Type B pancreatic cell (in vitro differentiated cells): ENCODE data around the gene NTM. TPM values are rescaled to one million over a fixed set of nuclear protein-coding genes. Genes with fewer than 3 reads are reported as not detected.

ENCODE experiments used
- DNase-seq: peaks from one replicate; pipeline ENCODE4 v3.0.0; 2021; ENCODE audit warnings: mixed read lengths; ENCODE audit not compliant: unreplicated experiment; ENCODE audit errors: extremely low spot score
- H3K27ac Mint-ChIP-seq: 2 replicates; pipeline ENCODE4 v1.8.0; 2021; ENCODE audit warnings: mild to moderate bottlenecking, mixed read lengths
- H3K27me3 Mint-ChIP-seq: 2 replicates; pipeline ENCODE4 v1.8.0; 2021; ENCODE audit warnings: mixed read lengths
- H3K36me3 Mint-ChIP-seq: 2 replicates; pipeline ENCODE4 v1.8.0; 2021; ENCODE audit warnings: mixed read lengths
- H3K4me1 Mint-ChIP-seq: one replicate; pipeline ENCODE4 v1.8.0; 2021; ENCODE audit warnings: mixed read lengths; ENCODE audit not compliant: unreplicated experiment
- H3K4me3 Mint-ChIP-seq: 2 replicates; pipeline ENCODE4 v1.8.0; 2021; ENCODE audit warnings: mild to moderate bottlenecking, mixed read lengths
- H3K9me3 Mint-ChIP-seq: 2 replicates; pipeline ENCODE4 v1.8.0; 2021; ENCODE audit warnings: mixed read lengths
- CTCF ChIP-seq: fragments of 200-600 bp; sonication (generic); conservative IDR thresholded peaks from 2 replicates; pipeline ENCODE4 v1.5.0; 2021; ENCODE audit warnings: antibody characterized with exemption, mild to moderate bottlenecking
- total RNA-seq: library from RNA; stranded (reverse); gene quantifications from 2 replicates; pipeline ENCODE4 v1.2.1, GENCODE V29; 2021; ENCODE audit warnings: low replicate concordance

Gene NTM
- total RNA-seq, 1 donor from 2014 or later = 19.2 TPM

- Mint-ChIP-seq H3K36me3 (no peaks in the 10 kb centered on the region), H3K27ac (no peak overlapping the region), H3K4me3 (no peak overlapping the region), H3K9me3 (no peaks in the 10 kb centered on the region), H3K4me1 (peaks cover 5% of the 10 kb centered on the region), H3K27me3 (peaks cover 44% of the 10 kb centered on the region)
- no peak for DNase-seq
- no peak for TF ChIP-seq CTCF
Measured at GRCh38 chr11:131723088-131723487, 352.7 kb downstream of the NTM start.

- peaks cover 34% of the 10 kb centered on the region for H3K27me3 Mint-ChIP-seq
- H3K27ac Mint-ChIP-seq = no peak overlapping the region
- no peaks in the 10 kb centered on the region for H3K36me3 Mint-ChIP-seq
- H3K9me3 Mint-ChIP-seq = no peaks in the 10 kb centered on the region
- H3K4me1 Mint-ChIP-seq = peaks cover 5% of the 10 kb centered on the region
- H3K4me3 Mint-ChIP-seq = no peak overlapping the region
- TF ChIP-seq CTCF = no peak
- DNase-seq = no peak
Measured at GRCh38 chr11:131724436-131724975, 354.1 kb downstream of the NTM start.

GRCh38 chr11:131734871-131735270 is 364.5 kb downstream of the NTM start:
- H3K27me3 Mint-ChIP-seq = peaks cover 47% of the 10 kb centered on the region
- H3K9me3 Mint-ChIP-seq = no peaks in the 10 kb centered on the region
- H3K4me3 Mint-ChIP-seq = no peak overlapping the region
- no peaks in the 10 kb centered on the region for H3K36me3 Mint-ChIP-seq
- no peak overlapping the region for H3K27ac Mint-ChIP-seq
- DNase-seq = no peak
- TF ChIP-seq CTCF = no peak
- H3K4me1 Mint-ChIP-seq = peaks cover 15% of the 10 kb centered on the region

- Mint-ChIP-seq H3K27me3 (peaks cover 53% of the 10 kb centered on the region), H3K9me3 (no peaks in the 10 kb centered on the region), H3K4me3 (no peak overlapping the region), H3K36me3 (no peaks in the 10 kb centered on the region), H3K27ac (no peak overlapping the region), H3K4me1 (peaks cover 17% of the 10 kb centered on the region)
- no peak for DNase-seq
- TF ChIP-seq CTCF = no peak
Measured at GRCh38 chr11:131737357-131737756, 366.9 kb downstream of the NTM start.

- DNase-seq = no peak
- Mint-ChIP-seq H3K4me1 (peaks cover 17% of the 10 kb centered on the region), H3K36me3 (no peaks in the 10 kb centered on the region), H3K4me3 (no peak overlapping the region), H3K9me3 (no peaks in the 10 kb centered on the region), H3K27ac (no peak overlapping the region), H3K27me3 (peaks cover 56% of the 10 kb centered on the region)
- no peak for TF ChIP-seq CTCF
Measured at GRCh38 chr11:131739243-131739882, 368.9 kb downstream of the NTM start.
